HG03571 (cell line): ENCODE measurements around the gene SLU7.

Source experiments
- ATAC-seq: cut with Tn5 transposase; IDR thresholded peaks from one replicate; pipeline ENCODE4 v1.9.1; 2021; ENCODE audit not compliant: unreplicated experiment

The SLU7 gene

DNA sequence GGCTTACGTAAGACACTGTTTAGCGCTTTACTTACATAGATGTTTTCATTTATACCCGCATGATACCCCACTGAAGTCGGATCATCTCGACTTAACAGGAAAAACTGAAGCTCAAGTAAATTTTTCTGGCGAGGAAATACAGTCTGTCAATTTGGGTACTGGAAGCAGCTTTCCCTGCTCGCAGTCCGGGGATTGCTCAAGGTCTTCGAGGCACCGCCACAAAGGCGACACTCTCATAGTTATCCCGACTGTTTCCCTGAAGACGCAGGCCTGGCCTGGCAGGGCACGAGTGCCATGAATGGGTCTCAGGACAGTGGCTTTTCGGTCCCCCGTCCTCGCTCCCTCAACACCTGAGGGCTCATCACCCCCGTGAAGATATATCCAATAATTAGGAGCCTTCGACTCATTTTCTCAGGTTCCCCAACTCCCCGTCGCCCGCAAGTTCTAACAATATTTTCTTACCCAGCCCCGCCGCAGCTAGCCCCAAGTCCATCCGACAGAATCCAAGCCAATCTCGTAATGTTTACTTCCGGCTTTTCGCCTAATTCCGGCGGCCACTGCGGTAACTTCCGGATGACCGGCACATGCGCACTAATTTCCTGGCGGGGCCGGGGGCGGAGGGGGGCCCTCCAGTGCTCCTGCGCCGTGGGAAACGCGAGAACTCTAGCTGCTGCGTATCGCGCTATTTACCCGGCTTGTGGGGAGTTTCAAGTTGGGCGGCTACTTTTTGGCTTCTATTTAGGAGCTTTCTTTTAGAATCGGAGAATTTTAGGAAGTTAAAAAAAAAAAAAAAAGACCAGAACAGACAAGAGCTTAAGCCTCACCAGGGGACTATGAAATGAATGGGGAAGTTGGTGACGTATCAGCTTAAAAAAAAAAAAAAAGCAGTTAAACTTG, at the start of gene SLU7:
TSS of gene SLU7 (minus strand) at position 521 of the 897 bp plus-strand sequence. CDS start 3,787 bp downstream, outside the sequence.
- peak; percentile 67 for ATAC-seq

- no peak for ATAC-seq
Measured at GRCh38 chr5:160468363-160468975, 49.6 kb upstream of the SLU7 start.

DNA sequence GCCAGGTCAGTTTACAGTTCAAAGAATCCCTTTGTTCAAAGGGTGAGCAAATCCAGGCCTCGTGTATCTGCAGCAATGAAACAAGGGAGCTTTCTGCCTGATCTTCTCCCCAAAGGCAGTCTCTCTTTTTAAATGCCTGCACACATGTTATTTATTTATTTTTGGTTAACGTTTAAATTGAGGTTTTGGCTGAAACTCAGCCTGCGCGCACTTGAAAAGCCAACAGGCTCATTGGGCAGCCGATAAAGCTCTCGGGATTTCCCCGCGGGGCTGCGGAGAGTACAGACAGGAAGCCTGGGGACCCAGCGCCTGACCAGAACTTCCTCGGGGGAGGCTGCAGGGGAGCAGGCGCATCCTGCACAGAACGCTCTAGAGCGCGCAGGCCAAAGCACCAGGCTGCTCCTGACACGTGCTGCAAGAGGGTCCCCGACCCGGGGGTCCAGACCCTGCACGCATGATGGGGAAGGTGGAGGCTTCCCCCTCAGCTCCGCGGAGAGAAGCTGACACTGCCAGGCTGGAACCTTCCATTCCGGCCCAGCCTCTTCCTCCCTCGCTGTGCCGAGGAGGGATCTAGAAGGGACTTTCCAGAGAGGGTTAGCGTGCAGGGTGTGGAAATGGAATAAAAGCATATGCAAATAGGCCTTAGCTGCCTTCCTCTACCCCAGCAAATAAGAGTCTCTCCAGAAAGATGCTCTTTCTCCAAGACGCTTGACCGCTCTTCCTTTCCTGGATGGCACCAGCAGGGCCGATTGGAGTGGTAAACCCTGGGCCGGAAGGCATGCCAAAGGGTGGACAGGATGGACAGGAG, 48.9 kb upstream of the SLU7 start:
- peak; percentile 93 for ATAC-seq

- ATAC-seq = no peak
Measured at GRCh38 chr5:160466889-160467554, 48.1 kb upstream of the SLU7 start.

DNA sequence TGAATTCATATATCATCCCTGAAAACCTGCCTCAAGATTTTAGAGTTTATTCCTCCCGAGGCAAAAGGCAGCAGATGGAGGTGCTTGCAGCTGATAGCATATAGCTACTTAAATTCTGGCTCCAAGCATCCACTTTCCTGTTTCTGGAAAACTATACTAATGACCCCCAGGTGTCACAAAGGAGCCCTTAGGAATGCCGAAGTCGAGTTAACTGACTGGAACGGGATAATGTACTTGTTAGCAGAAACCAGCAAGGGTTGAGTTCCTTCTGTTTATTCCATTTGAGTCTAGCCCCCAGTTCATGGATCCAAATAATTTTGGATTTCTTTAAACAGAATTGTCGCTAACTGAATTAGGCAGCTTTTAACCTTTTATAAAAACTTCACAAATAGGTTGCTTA, 47.2 kb upstream of the SLU7 start:
- ATAC-seq = no peak

DNA sequence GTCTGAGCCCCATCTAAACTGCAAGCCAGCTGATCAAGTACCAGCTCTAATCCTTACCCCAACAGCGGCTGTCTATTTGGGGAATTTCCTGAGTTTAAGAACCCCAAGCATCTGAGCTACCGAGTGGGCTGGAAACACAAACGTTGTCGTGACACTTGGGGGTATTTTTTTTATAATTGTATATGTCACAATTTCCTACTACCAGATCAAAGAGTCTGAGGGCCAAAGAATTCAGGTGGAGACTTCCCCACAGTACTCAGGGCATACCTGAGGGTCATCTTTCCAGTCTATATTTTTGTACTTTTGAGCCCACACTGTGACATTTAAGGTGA, 45.6 kb upstream of the SLU7 start:
- ATAC-seq = no peak

DNA sequence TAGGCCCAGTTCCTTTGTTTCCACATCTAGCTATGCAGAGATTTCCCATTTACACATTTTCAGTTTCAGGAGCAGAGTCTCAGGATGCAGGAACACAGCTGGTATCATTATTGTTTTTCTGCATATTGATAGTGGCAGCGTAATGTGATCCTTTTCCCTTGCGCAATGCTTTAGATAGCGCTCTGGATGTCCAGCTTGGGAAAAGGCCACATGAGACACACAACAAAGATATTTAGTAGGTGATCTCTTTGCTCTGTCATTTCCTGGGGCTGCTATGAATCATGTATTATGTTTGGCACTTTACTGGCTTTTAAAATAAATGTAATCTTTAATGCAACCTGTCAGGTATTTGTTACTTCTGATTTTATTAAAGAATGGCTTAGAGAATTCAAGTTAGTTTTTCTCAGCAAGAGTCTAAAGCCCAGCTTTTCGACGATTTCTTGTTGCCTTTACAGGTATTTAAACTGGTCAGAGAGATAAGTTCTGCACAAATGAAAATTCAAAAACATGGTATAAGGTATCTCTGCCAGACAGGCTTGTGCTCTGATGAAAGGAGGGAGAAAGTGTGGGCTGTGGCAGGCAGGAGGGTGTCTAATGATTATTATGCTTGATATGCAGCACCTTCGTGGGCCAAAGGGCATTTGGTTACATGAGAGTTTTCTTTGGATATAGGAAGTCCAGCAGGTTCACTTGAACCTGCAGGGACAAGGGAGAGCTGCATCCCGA, 45.0 kb upstream of the SLU7 start:
- no peak for ATAC-seq

- ATAC-seq = no peak
Measured at GRCh38 chr5:160463227-160463626, 44.3 kb upstream of the SLU7 start.

GRCh38 chr5:160462167-160462566, 43.3 kb upstream of the SLU7 start:
- peak; percentile 53 for ATAC-seq

DNA sequence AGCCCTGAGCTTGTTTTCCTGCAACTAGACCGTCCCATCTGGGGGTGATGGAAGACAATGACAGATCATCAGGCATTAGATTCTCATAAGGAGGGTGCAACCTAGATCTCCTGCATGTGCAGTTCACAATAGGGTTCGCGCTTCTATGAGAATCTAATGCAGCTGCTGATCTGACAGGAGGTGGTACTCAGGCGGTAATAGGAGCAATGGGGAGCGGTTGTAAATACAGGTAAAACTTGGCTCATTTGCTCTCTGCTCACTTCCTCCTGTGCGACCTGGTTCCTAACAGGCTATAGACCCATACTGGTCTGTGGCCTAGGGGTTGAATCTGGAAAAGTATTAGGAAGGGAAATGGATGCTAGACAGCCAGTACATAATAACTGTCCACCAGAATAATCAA, 42.5 kb upstream of the SLU7 start:
- ATAC-seq = no peak

- no peak for ATAC-seq
Measured at GRCh38 chr5:160460377-160461049, 41.6 kb upstream of the SLU7 start.

DNA sequence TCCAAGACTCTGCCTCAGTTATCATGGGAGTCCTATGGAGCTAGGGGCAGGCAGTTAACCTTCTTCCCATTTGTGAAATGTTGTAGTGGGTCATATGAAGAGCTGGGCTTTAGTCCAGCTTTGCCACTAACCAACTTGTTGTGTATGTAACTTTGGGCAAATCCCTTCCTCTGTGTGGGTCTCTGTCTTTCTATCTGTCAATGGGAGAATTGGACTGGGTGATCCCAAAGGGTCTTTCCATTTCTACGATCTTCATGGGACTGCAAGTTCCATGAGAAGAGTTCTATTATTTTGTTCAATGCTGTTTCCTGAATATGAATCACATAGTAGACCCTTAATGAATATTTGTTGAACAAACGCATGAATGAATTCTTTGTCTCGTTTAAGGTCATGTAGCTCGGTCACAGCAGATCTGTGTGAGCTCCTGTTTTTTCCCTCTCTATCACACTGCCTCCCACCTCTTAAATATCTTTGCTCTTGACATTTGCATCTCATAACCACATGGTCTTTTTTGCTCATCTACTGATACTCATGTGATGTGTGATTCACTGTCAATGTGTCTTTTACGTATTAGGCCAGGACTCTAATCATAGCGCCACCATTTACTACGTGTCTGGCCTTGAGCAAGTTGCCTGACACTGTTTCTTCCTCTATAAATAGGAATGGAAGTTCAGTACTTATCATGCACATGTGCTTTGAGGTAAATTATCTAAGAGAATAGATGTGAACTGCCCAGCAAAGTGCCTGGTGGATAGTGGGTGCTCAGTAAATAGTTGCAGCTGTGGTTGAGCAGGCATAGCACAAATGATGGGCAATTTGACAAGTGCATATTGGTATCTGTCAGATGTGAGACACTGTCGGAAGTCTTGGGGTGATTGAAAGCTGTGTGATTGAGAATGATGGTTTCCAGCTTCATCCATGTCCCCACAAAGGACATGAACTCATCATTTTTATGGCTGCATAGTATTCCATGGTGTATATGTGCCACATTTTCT, 40.2 kb upstream of the SLU7 start:
- ATAC-seq = peak; percentile 60

DNA sequence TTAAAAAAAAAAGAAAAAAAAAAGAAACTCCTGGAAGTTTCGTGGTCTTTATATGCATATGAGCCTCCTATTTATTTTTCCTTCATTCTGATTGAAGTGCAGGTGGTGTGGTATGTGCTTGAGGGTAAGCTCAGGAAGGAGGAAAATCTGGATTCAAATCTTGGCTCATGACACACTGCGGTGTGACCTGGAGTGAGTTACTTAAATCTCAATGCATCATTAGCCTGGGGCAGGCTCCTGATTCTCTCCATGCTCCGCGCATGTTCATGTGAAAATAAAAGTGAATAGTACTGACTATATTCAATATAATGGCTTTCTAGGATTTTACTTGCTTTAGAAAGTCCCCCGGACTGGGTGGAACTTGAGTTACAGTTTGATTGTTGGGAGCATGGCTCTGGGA, 38.4 kb upstream of the SLU7 start:
- no peak for ATAC-seq

- ATAC-seq = no peak
Measured at GRCh38 chr5:160456480-160457177, 37.7 kb upstream of the SLU7 start.

DNA sequence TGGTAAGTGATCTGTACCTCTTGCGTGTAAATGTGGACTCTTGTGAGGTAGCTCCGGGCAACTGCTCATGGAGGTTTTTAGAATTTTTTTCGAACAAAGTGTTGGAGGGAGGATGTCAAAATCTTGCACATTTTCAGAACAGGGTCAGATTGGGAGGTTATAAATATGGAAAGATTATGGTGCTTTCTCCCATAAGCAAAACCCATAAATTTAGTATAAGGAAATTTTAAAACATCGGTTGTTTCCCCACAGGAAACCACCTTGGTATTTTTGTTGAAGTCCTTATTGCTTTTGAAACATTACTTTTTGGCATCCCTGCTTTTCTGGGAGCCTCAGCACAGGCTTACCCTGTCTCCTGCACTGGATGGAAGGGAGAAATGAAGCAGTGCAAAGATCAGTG, 36.7 kb upstream of the SLU7 start:
- no peak for ATAC-seq

DNA sequence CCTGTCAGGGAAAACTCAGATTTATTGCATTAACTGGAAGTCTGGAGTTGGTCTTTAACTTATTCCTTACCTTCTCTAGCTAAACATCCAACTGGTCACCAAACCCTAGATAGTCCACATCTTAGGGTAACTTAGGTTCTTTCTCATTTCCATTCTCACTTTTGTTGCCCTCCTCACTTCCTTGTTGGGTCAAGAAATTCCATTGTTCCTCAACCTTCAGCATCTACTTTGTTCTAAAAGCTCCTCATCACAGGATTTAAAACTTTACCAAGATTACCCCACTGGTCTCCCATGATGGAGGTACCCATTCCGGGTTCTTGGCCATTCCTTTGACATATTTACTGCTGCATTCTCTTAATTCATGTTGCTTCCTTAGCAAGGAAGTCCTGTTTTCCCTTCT, 34.9 kb upstream of the SLU7 start:
- ATAC-seq = no peak

DNA sequence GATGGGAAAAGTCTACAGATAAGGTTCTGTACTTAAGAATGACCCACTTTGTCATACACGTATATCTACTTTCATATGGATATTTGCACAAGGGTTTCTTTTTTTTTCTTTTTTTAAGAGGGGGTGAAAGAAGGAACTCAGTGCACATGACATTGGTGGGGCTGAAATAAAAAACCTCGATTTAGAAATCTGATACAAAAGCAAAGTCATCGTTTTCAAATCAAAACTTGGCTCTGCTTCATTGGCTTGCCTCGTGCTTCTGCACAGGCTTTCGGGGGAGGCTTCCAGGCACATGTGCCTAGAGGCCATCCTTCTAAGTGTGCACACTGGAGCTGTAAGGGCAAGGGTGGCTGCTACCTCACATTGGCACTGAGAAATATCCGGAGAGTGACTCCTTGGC, 33.9 kb upstream of the SLU7 start:
- ATAC-seq = no peak

DNA sequence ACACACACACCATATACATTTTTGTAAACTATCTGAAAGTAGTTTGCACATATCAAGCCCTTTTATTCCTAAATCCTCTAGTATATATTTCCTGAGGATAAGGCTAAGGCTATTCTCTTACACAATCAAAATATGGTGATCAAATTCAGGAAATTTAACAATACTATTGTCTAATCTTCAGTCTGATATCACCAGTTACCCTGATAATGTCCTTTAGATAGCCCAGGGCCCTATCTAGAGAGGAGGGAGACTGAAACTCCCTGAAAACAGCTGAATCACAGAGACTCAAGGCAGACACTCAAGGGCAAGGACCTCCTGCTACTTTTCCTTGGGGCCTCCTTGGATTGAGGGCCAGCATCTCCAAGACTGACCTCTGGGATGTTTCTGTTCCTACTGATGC, 33.2 kb upstream of the SLU7 start:
- no peak for ATAC-seq
